ENCODE data around the gene KRTDAP. TPM values are rescaled to one million over a fixed set of nuclear protein-coding genes. Genes with fewer than 3 reads are reported as not detected.

KRTDAP gene
- total RNA-seq, 2 donors from 2014 or later, result not detected

- intact Hi-C loops (cut with DNase I), result no loop called here
- DNase-seq (ENCODE audit: low spot score), result peak; percentile 53
Measured at GRCh38 chr19:35461060-35461459, 29.2 kb downstream of the KRTDAP start.

DNA sequence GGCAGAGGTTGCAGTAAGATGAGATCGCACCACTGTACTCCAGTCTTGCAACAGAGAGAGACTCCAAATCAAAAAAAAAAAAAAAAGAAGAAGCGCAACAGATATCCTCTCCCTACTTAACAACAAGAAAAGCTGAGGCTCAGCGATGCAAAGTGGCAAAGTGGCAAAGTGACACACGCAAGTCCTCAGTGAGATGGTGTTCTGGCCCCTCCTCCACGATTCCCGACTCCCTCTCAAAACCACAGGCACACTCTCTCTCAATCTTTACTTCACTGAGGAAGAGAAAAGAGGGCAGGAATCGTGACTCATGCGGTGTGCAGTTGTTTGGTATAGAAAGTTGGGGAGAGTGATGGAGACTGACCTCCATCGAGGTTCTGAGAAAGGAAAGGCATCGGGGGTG, 29.7 kb downstream of the KRTDAP start:
- DNase-seq (ENCODE audit: low spot score), result peak; percentile 24
- intact Hi-C loops (cut with DNase I), result no loop called here

DNA sequence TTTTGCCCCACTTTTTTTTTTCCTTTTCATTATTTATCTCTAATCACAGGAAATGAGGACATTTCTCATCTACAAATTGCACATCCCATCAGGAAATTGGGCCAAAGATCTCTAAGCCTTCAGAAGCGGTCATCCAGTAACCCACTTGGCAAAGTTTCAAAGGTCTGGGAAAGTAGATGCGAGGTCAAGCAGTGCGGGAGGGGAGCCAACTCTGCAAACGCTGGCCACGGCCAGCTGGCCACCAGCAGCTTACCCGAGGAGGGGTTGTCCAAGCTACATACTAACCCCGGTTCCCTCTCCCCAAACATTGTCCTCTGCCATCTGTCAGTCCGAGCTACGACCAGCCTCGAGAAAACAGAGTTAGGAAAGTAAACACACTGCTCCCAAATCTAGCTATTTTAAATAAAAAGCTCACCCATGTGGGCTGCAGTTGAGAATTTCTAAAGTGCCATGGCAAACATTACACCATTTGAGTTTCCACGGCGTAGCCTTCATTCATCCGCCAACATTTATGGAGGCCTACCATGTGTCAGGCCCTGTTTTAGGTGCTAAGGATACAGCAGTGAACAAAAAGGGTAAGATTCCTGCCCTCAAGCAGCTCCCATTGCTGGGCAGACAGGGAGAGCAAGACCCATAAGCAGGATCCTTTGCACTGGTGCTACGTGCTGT, 30.7 kb downstream of the KRTDAP start:
- no peak for DNase-seq (ENCODE audit: low spot score)
- intact Hi-C loops (cut with DNase I), result no loop called here

GRCh38 chr19:35458731-35459391, 31.4 kb downstream of the KRTDAP start:
- intact Hi-C loops (cut with DNase I), result no loop called here
- no peak for DNase-seq (ENCODE audit: low spot score)

DNA sequence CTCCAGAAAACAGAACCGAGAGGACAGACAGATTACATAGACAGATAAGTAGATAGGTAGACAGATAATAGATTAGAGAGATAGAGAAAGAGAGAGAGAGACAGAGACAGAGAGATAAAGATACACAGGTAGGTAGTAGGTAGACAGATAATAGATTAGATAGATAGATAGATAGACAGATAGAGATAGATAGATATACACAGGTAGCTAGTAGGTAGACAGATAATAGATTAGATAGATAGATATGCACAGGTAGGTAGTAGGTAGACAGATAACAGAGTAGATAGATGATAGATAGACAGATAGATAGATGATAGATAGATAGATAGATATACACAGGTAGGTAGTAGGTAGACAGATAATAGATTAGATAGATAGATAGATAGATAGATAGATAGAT, 32.1 kb downstream of the KRTDAP start:
- intact Hi-C loops (cut with DNase I), result no loop called here
- DNase-seq (ENCODE audit: low spot score), result no peak

GRCh38 chr19:35457173-35457572, 33.1 kb downstream of the KRTDAP start:
- intact Hi-C loops (cut with DNase I), result no loop called here
- DNase-seq (ENCODE audit: low spot score), result peak; percentile 2

DNA sequence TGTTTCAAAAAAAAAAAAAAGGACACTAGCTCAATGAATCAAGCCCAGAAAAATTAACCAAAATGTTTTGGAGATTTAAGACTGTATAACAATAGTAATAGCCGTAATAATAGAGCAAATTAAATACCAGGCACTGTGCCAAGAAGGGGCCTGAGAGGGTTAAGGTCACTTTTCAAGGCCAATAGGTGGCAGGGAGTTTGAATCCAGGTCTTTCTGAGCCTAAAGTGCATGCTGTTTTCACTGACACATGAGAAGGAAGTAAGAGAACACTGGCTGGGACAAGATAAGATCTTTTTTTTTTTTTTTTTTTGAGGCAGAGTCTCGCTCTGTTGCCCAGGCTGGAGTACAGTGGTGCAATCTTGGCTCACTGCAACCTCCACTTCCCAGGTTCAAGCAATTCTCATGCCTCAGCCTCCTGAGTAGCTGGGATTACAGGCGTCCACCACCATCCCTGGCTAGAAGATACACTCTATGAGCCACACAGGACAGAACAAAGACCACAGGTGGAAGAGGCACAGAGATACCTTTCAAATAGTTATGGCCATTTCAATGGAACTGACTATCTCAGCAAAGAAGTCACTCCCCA, 34.6 kb downstream of the KRTDAP start:
- DNase-seq (ENCODE audit: low spot score), result peak; percentile 6
- intact Hi-C loops (cut with DNase I), result no loop called here

- DNase-seq (ENCODE audit: low spot score), result peak; percentile 0
- intact Hi-C loops (cut with DNase I), result no loop called here
Measured at GRCh38 chr19:35454663-35455062, 35.6 kb downstream of the KRTDAP start.

GRCh38 chr19:35451338-35452096, 38.7 kb downstream of the KRTDAP start:
- peak; percentile 3 for DNase-seq (ENCODE audit: low spot score)
- intact Hi-C loops (cut with DNase I), result no loop called here

DNA sequence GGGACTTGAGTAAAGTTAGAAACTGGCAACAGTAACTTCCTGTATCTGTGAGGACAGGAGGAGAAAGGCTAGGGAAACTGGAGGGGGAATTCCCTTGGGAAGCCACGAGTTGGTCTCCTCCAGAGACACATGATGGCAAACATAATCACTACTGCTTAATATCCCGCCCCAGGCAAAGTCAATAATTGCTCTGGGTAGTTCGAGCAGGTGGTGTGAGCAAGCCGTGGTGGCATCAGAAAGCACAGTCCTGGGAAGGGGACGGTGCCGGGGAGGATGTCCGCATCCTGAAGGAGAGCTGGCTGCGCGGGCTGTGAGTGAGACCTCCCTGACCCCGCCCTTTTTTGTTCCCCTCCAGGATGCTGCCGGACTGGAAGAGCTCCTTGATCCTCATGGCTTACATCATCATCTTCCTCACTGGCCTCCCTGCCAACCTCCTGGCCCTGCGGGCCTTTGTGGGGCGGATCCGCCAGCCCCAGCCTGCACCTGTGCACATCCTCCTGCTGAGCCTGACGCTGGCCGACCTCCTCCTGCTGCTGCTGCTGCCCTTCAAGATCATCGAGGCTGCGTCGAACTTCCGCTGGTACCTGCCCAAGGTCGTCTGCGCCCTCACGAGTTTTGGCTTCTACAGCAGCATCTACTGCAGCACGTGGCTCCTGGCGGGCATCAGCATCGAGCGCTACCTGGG, 40.8 kb downstream of the KRTDAP start:
- intact Hi-C loops (cut with DNase I), result no loop called here
- peak; percentile 62 for DNase-seq (ENCODE audit: low spot score)

DNA sequence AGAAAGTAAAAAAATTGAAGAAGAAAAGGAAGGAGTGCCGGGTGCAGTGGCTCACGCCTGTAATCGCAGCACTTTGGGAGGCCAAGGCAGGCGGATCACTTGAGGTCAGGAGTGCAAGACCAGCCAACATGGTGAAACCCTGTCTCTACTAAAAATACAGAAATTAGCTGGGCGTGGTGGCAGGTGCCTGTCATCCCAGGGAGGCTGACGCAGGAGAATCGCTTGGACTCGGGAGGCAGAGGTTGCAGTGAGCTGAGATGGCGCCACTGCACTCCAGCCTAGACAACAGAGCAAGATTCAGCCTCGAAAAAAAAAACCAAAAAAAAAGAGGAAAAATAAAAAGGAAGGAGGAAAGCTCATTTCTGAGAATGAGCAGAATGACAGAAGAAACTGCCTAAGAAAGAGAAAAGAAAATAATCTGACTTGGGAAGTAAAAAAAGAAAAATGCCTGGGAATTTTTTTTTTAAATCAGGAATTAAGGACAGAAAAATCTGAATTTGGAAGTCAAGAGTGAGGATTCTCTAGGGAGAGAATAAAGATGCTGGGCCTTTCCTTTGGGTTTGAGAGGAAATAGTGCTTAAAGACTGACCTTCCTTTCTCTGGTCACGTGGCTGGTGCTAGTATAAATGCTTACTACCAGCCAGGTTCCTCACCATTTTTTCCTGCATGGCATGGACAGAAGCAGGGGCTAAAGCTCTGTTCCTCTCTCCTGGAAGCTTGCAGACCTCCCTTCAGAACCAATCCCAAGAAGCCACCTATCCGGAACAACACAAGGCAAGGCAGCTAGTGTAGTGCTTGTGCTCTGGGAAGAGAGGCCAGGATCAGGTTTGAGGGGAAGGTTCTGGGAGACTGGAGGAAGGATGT, 42.4 kb downstream of the KRTDAP start, which contains the start of gene FFAR2:
TSS of gene FFAR2 (plus strand) at position 652 of the 864 bp plus-strand sequence. CDS start 1,458 bp downstream, outside the sequence.
- DNase-seq (ENCODE audit: low spot score), result peak; percentile 49
- intact Hi-C loops (cut with DNase I), result no loop called here

- intact Hi-C loops (cut with DNase I), result no loop called here
- peak; percentile 56 for DNase-seq (ENCODE audit: low spot score)
Measured at GRCh38 chr19:35445826-35446593, 44.3 kb downstream of the KRTDAP start.

- DNase-seq (ENCODE audit: low spot score), result no peak
- intact Hi-C loops (cut with DNase I), result no loop called here
Measured at GRCh38 chr19:35444735-35445134, 45.5 kb downstream of the KRTDAP start.

DNA sequence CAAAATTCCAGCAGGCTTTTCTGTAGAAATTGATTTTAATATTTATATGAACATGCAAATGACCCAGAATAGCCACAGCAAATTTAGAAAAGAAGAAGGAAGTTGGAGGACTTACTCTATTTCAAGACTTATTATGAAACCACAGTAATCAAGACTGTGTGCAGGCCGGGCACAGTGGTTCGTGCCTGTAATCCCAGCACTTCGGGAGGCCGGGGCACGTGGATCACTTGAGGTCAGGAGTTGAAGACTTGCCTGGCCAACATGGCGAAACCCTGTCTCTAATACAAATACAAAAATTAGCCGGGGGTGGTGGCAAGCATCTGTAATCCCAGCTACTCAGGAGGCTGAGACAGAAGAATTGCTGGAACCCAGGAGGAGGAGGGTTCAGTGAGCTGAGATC, 48.2 kb downstream of the KRTDAP start:
- intact Hi-C loops (cut with DNase I), result no loop called here
- DNase-seq (ENCODE audit: low spot score), result peak; percentile 85

DNA sequence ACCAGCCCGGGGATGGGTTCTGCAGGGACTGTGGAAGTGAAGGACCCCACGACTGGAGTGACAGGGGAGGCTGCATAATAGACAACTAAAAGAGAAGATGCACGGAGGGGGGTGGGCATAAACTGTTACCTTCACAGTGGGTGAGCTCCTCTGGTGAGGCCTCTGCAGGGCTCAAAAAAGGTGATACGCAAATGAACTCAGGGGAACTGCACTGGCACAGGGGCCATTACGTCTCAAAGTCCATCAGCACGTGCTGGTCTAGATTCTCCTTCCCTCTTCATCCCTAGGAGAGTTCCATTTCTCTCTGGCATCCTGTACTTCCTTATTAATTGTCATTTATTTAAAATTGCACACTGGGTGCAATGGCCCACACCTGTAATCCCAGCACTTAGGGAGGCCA, 50.3 kb downstream of the KRTDAP start:
- peak; percentile 15 for DNase-seq (ENCODE audit: low spot score)
- intact Hi-C loops (cut with DNase I), result no loop called here

- DNase-seq (ENCODE audit: low spot score), result peak; percentile 29
- intact Hi-C loops (cut with DNase I), result no loop called here
Measured at GRCh38 chr19:35438527-35438926, 51.7 kb downstream of the KRTDAP start.

DNA sequence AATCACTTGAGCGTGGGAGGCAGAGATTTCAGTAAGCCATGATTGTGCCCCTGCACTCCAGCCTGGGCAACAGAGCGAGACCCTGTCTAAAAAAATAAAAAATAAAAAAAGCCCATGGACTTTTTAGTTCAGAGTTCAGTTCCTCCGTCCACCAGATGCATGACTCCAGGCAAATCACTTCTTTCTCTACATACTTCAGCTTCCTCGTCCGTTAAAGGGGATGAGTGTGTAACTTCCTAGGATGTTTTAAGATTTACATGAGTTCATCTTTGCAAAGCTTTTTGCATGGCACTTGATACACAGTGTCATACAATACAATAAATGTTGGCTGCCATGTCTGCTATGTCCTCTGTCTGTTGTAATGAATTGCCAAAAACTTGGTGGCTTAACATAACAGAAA, 52.2 kb downstream of the KRTDAP start:
- no peak for DNase-seq (ENCODE audit: low spot score)
- intact Hi-C loops (cut with DNase I), result no loop called here

Measured in posterior vena cava (tissue), 2 donors.